SK-N-MC (cell line): ENCODE measurements around the gene IL5RA.

Source experiments
- EZH2 ChIP-seq: fragments of 200-600 bp; sonication (generic); IDR thresholded peaks from one replicate; pipeline ENCODE4 v1.6.1; 2017; ENCODE audit warnings: antibody characterized with exemption
- FOXP2 ChIP-seq: optimal IDR thresholded peaks from 2 replicates; pipeline ENCODE3; 2011; ENCODE audit warnings: mild to moderate bottlenecking, moderate library complexity; ENCODE audit not compliant: insufficient read depth; ENCODE audit errors: extremely low read length, control extremely low read depth
- POLR2AphosphoS5 ChIP-seq: IDR thresholded peaks from 2 replicates; pipeline ENCODE4 v1.6.1; 2012; ENCODE audit warnings: mild to moderate bottlenecking, low read depth, low read length, borderline replicate concordance

DNA sequence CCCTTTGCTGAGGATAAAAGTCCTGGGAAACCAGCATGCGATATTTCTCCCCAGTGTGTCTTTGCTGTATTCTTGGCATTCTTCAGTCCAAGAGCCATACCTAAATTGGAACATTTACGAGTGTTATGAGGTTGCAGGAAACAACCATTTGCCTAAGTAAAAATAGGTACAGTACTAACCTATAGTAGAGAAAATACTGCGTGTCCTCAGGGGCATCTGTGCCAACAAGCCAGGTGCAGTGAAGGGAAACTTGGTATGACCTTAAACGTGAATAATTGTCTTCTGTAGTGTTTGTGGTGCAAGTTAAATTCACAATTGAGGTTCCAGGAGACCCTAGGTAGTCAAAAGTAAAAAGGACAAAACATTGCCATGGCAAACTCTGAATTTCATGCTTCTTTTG, 12.2 kb downstream of the IL5RA start:
- no peak for TF ChIP-seq EZH2
- TF ChIP-seq POLR2AphosphoS5 = no peak
- TF ChIP-seq FOXP2 = no peak
